DOHH2 (cell line): ENCODE results near the gene METTL18.
A peak's percentile ranks its signal among the peaks of the same experiment; 100 is the strongest.

Source experiments
- H3F3A ChIP-seq: fragments of 200-600 bp; sonication (generic), shearing (Covaris generic); 2 replicates; pipeline ENCODE4 v1.6.0; 2016; ENCODE audit warnings: antibody characterized with exemption, mild to moderate bottlenecking; ENCODE audit not compliant: control insufficient read depth, insufficient read depth
- H3K27ac ChIP-seq: fragments of 200-600 bp; sonication (generic); 2 replicates; pipeline ENCODE4 v1.5.1; 2014; ENCODE audit warnings: low read depth, mild to moderate bottlenecking, low read length, moderate library complexity
- H3K27me3 ChIP-seq: fragments of 200-600 bp; sonication (generic); 2 replicates; pipeline ENCODE4 v1.6.1; 2014; ENCODE audit warnings: mild to moderate bottlenecking, low read length, mixed read lengths; ENCODE audit not compliant: control insufficient read depth
- H3K36me3 ChIP-seq: fragments of 200-600 bp; sonication (generic); 2 replicates; pipeline ENCODE4 v1.6.1; 2014; ENCODE audit warnings: mild to moderate bottlenecking, low read length, moderate library complexity, mixed read lengths; ENCODE audit not compliant: control insufficient read depth
- H3K4me1 ChIP-seq: fragments of 200-600 bp; sonication (generic); 2 replicates; pipeline ENCODE4 v1.6.1; 2014; ENCODE audit warnings: mild to moderate bottlenecking, low read length, mixed read lengths; ENCODE audit not compliant: control insufficient read depth
- H3K4me2 ChIP-seq: fragments of 200-600 bp; sonication (generic); 2 replicates; pipeline ENCODE4 v1.6.0; 2014; ENCODE audit warnings: mild to moderate bottlenecking, low read length, moderate library complexity
- H3K4me3 ChIP-seq: fragments of 200-600 bp; sonication (generic); 2 replicates; pipeline ENCODE4 v1.5.1; 2014; ENCODE audit warnings: mild to moderate bottlenecking, low read length, mixed read lengths
- H3K79me2 ChIP-seq: fragments of 200-600 bp; sonication (generic); 2 replicates; pipeline ENCODE4 v1.6.1; 2014; ENCODE audit warnings: mild to moderate bottlenecking, low read length, mixed read lengths; ENCODE audit not compliant: control insufficient read depth
- H3K9me2 ChIP-seq: fragments of 200-600 bp; sonication (generic); replicated peaks from 2 replicates; pipeline ENCODE4 v1.6.1; 2014; ENCODE audit warnings: mild to moderate bottlenecking, low read length, mixed read lengths; ENCODE audit not compliant: control insufficient read depth
- H3K9me3 ChIP-seq: fragments of 200-600 bp; sonication (generic); 2 replicates; pipeline ENCODE4 v1.6.1; 2014; ENCODE audit warnings: antibody characterized with exemption, low read length, mixed read lengths; ENCODE audit not compliant: control insufficient read depth, insufficient read depth
- H4K20me1 ChIP-seq: fragments of 200-600 bp; sonication (generic); 2 replicates; pipeline ENCODE4 v1.6.0; 2014; ENCODE audit warnings: low read depth, mild to moderate bottlenecking, antibody characterized with exemption, low read length, moderate library complexity; ENCODE audit not compliant: control insufficient read depth, insufficient read depth
- CTCF ChIP-seq: fragments of 200-600 bp; sonication (generic); IDR thresholded peaks from one replicate; pipeline ENCODE4 v1.5.1; 2014; ENCODE audit warnings: antibody characterized with exemption, mild to moderate bottlenecking, low read depth, low read length; ENCODE audit not compliant: poor library complexity, severe bottlenecking
- EZH2phosphoT487 ChIP-seq: fragments of 200-600 bp; sonication (generic); IDR thresholded peaks from 2 replicates; pipeline ENCODE4 v1.6.1; 2017; ENCODE audit warnings: borderline replicate concordance, mild to moderate bottlenecking, antibody characterized with exemption, low read length, moderate library complexity, mixed read lengths

METTL18 gene

GRCh38 chr1:169804941-169805340 is 10.2 kb upstream of the METTL18 start:
- Histone ChIP-seq H3K36me3 (peaks cover 78% of the 10 kb centered on the region), H3K27ac (no peak overlapping the region)
- TF ChIP-seq CTCF: no peak

GRCh38 chr1:169802888-169803287 is 8.2 kb upstream of the METTL18 start:
- TF ChIP-seq EZH2phosphoT487 (no peak), CTCF (no peak)
- no peak overlapping the region for H3K27ac ChIP-seq
- no peaks in the 10 kb centered on the region for H3K27me3 ChIP-seq
- no peaks in the 10 kb centered on the region for H3K9me3 ChIP-seq
- H3K79me2 ChIP-seq: peaks cover 29% of the 10 kb centered on the region
- no peaks in the 10 kb centered on the region for H3K9me2 ChIP-seq
- peaks cover 78% of the 10 kb centered on the region for H3K36me3 ChIP-seq
- H3K4me3 ChIP-seq: no peak overlapping the region
- no peaks in the 10 kb centered on the region for H4K20me1 ChIP-seq
- no peak overlapping the region for H3K4me2 ChIP-seq
- H3F3A ChIP-seq: peaks cover 3% of the 10 kb centered on the region; the same call in 1 of the 2 replicates
- peaks cover 18% of the 10 kb centered on the region for H3K4me1 ChIP-seq

More at GRCh38 chr1:169804941-169805340, 10.2 kb upstream of the METTL18 start:
- Histone ChIP-seq H3F3A (peaks cover 7% of the 10 kb centered on the region; the same call in 1 of the 2 replicates), H3K4me3 (no peak overlapping the region), H3K9me2 (no peaks in the 10 kb centered on the region), H3K27me3 (no peaks in the 10 kb centered on the region), H3K4me1 (peaks cover 5% of the 10 kb centered on the region), H3K4me2 (no peak overlapping the region), H3K9me3 (no peaks in the 10 kb centered on the region), H4K20me1 (no peaks in the 10 kb centered on the region), H3K79me2 (peaks cover 11% of the 10 kb centered on the region)

GRCh38 chr1:169797281-169797680 is 2.6 kb upstream of the METTL18 start:
- no peak overlapping the region for H3K4me3 ChIP-seq
- peaks cover 47% of the 10 kb centered on the region for H3K4me1 ChIP-seq
- no peaks in the 10 kb centered on the region for H3K27me3 ChIP-seq
- TF ChIP-seq CTCF (no peak), EZH2phosphoT487 (no peak)
- H3K9me2 ChIP-seq: no peaks in the 10 kb centered on the region
- H3K36me3 ChIP-seq: peaks cover 71% of the 10 kb centered on the region
- no peak overlapping the region for H3K27ac ChIP-seq
- H3K4me2 ChIP-seq: peak overlapping the region; percentile 96; the same call in 1 of the 2 replicates
- no peaks in the 10 kb centered on the region for H3F3A ChIP-seq
- H3K79me2 ChIP-seq: peaks cover 83% of the 10 kb centered on the region
- no peaks in the 10 kb centered on the region for H3K9me3 ChIP-seq
- H4K20me1 ChIP-seq: no peaks in the 10 kb centered on the region

GRCh38 chr1:169796274-169796810 is 1.6 kb upstream of the METTL18 start:
- Histone ChIP-seq H3K9me3 (no peaks in the 10 kb centered on the region), H3F3A (no peaks in the 10 kb centered on the region), H3K36me3 (peaks cover 74% of the 10 kb centered on the region), H3K4me1 (peaks cover 52% of the 10 kb centered on the region), H3K27me3 (no peaks in the 10 kb centered on the region), H3K4me2 (peak overlapping the region; percentile 96), H3K27ac (no peak overlapping the region), H3K4me3 (peak overlapping the region; percentile 95), H3K9me2 (no peaks in the 10 kb centered on the region), H3K79me2 (peaks cover 88% of the 10 kb centered on the region), H4K20me1 (no peaks in the 10 kb centered on the region)
- no peak for TF ChIP-seq CTCF
- no peak for TF ChIP-seq EZH2phosphoT487
